BE2C (cell line): ENCODE data around the gene OR4E2.
"Not testable (repeated sequence)": the region's sequence is repeated elsewhere in the genome, so short reads cannot be mapped to it uniquely, and the experiment has no call there.

Experiments
- DNase-seq: peaks from one replicate; pipeline ENCODE4 v3.0.0-alpha.2; 2020
- H3K27me3 ChIP-seq: fragments of 250-450 bp; sonication (Bioruptor Pico); 2 replicates; pipeline ENCODE4 v1.5.1; 2020; ENCODE audit warnings: mild to moderate bottlenecking
- H3K36me3 ChIP-seq: fragments of 250-450 bp; sonication (Bioruptor Pico); 2 replicates; pipeline ENCODE4 v1.5.1; 2020; ENCODE audit warnings: mild to moderate bottlenecking
- H3K4me1 ChIP-seq: fragments of 250-450 bp; sonication (Bioruptor Pico); 2 replicates; pipeline ENCODE4 v1.5.1; 2020
- H3K4me3 ChIP-seq: 2 replicates; pipeline ENCODE4 v1.5.1; 2011; ENCODE audit warnings: low read depth, low read length
- H3K9me3 ChIP-seq: fragments of 250-450 bp; sonication (Bioruptor Pico); 2 replicates; pipeline ENCODE4 v1.5.1; 2020
- TF ChIP-seq, protein P1 (sequence below): IDR thresholded peaks from 2 replicates; pipeline ENCODE4 v1.5.1; 2012; ENCODE audit warnings: mild to moderate bottlenecking, low read depth, low read length

Gene OR4E2

DNA sequence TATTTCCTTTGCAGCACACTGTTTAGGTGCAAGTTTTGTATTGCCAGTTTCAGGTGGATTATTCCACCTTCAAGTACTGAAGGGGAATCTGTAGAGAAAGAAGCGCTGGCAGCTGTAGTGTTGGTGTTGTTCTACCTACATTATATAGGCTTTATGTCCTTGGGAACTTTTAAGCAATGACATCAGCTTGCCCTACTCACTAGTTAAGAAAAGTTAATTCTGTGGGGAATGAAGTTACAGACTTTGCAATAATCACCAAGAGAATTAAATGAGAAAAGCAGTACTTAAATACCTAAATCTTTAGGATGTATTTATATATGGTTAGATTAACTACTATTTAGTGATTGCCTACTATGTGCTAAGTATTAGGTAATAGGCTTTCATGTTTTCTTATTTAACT, 20.1 kb downstream of the OR4E2 start, which contains the start of gene OR4E1:
OR4E1 (minus strand) TSS at position 101 of the 400 bp plus-strand sequence. CDS start 2,883 bp downstream, outside the sequence.
- H3K9me3 ChIP-seq = no peaks in the 10 kb centered on the region
- TF ChIP-seq, protein P1, sequence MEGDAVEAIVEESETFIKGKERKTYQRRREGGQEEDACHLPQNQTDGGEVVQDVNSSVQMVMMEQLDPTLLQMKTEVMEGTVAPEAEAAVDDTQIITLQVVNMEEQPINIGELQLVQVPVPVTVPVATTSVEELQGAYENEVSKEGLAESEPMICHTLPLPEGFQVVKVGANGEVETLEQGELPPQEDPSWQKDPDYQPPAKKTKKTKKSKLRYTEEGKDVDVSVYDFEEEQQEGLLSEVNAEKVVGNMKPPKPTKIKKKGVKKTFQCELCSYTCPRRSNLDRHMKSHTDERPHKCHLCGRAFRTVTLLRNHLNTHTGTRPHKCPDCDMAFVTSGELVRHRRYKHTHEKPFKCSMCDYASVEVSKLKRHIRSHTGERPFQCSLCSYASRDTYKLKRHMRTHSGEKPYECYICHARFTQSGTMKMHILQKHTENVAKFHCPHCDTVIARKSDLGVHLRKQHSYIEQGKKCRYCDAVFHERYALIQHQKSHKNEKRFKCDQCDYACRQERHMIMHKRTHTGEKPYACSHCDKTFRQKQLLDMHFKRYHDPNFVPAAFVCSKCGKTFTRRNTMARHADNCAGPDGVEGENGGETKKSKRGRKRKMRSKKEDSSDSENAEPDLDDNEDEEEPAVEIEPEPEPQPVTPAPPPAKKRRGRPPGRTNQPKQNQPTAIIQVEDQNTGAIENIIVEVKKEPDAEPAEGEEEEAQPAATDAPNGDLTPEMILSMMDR = no peak
- no peaks in the 10 kb centered on the region for H3K36me3 ChIP-seq
- no peaks in the 10 kb centered on the region for H3K4me1 ChIP-seq
- H3K27me3 ChIP-seq = peaks cover 34% of the 10 kb centered on the region
- DNase-seq = no peak
- no peak within 1 kb of the TSS for H3K4me3 ChIP-seq

DNA sequence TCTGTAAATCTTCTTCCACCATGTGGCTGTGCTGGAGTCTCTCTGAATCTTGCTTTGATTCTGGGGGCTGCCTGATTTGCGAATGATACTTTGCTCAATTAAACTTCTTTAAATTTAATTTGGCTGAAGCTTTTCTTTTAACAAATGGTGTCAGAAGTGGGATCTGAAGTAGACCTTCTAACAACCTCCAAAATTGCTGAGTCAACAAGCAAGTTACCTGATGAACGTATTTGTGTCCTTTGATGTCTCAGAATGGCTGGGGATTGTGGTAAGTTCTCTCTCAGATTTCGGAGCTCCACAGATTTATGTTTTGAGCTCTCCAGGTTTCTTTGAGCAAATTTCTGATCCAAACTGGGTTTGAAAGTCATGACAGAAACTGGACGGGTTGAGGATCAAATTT, 21.9 kb downstream of the OR4E2 start:
- no peak overlapping the region for H3K4me3 ChIP-seq
- TF ChIP-seq, protein P1 = no peak
- no peaks in the 10 kb centered on the region for H3K36me3 ChIP-seq

DNA sequence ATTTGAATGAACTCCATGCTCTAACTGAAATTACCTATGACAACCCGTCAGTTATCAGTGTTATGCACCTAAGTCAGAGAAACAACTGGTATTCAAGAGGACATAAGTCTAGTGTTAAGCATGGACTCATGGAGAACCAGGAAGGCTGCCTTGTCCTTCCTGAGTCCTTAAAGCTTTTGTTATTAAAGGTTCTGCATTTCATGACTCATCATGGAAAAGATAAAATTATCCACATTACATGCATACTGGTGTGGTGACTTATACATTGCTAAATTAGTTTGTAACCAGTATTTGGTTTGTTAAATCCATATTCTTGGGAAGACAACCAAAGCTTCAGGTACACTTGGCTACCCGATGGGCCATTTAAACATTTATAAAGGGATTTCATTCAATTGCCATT, 26.4 kb downstream of the OR4E2 start:
- H3K4me3 ChIP-seq = no peak overlapping the region
- no peak for DNase-seq
- no peaks in the 10 kb centered on the region for H3K36me3 ChIP-seq
- TF ChIP-seq, protein P1 = no peak
- H3K9me3 ChIP-seq = no peaks in the 10 kb centered on the region
- peaks cover 9% of the 10 kb centered on the region for H3K27me3 ChIP-seq
- no peaks in the 10 kb centered on the region for H3K4me1 ChIP-seq

More for the DNA sequence above, 21.9 kb downstream of the OR4E2 start:
- H3K4me1 ChIP-seq = no peaks in the 10 kb centered on the region
- DNase-seq = no peak
- no peaks in the 10 kb centered on the region for H3K9me3 ChIP-seq
- peaks cover 34% of the 10 kb centered on the region for H3K27me3 ChIP-seq

DNA sequence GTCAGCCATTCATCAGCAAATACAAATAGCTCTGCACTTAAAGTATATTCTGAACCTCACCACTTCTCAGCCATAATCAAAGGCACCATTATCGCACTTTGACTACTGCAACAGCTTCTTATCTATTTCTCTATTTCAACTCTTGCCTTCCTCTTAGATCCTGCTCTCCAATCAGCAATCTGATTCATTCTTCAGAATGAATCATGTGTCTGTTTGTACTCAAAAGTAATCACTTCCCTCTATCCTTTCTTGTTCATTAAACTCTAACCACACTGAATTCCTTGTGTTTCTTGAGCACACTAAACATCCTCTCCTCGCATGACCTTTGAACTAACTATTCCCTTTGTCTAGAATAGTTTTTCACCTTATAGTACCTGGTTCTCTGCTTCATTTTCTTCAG, 32.8 kb downstream of the OR4E2 start:
- DNase-seq = no peak
- Histone ChIP-seq H3K4me3 (no peak overlapping the region), H3K36me3 (no peaks in the 10 kb centered on the region), H3K27me3 (no peaks in the 10 kb centered on the region; the same call in 1 of the 2 replicates), H3K4me1 (no peaks in the 10 kb centered on the region), H3K9me3 (no peaks in the 10 kb centered on the region)
- TF ChIP-seq, protein P1 = no peak

DNA sequence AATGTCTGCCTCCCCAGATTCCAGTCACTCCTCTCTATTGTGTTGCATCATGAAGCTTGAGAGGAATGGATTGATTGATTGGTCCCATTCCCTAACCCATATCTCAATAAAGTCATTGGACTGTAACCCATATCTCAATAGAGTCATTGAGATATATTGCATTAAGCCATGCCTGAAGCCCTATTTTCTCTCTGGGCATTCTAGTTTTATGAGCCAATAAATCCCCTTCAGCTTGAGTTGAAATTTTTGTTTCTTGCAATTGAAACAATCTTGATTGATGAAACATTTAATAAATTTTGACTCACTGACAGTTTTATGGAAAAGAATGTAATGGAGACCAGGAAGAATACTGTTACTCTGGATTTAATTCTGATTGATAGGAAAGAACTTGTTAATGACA, 40.8 kb downstream of the OR4E2 start:
- H3K4me3 ChIP-seq = no peak overlapping the region
- H3K36me3 ChIP-seq = no peaks in the 10 kb centered on the region
- no peak for DNase-seq
- no peaks in the 10 kb centered on the region for H3K9me3 ChIP-seq
- TF ChIP-seq, protein P1 = no peak
- H3K27me3 ChIP-seq = no peaks in the 10 kb centered on the region
- no peaks in the 10 kb centered on the region for H3K4me1 ChIP-seq

DNA sequence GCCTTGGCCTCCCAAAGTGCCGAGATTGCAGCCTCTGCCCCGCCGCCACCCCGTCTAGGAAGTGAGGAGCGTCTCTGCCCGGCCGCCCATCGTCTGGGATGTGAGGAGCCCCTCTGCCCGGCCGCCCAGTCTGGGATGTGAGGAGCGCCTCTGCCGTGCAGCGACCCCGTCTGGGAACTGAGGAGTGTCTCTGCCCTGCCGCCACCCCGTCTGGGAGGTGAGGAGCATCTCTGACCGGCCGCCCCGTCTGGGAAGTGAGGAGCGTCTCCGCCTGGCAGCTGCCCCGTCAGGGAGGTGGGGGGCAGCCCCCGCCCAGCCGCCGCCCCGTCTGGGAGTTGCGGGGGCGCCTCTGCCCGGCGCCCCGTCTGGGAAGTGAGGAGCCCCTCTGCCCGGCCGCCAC, 44.0 kb downstream of the OR4E2 start:
- not testable (repeated sequence) for H3K36me3 ChIP-seq, H3K4me3 ChIP-seq, H3K9me3 ChIP-seq, DNase-seq, H3K4me1 ChIP-seq, H3K27me3 ChIP-seq

DNA sequence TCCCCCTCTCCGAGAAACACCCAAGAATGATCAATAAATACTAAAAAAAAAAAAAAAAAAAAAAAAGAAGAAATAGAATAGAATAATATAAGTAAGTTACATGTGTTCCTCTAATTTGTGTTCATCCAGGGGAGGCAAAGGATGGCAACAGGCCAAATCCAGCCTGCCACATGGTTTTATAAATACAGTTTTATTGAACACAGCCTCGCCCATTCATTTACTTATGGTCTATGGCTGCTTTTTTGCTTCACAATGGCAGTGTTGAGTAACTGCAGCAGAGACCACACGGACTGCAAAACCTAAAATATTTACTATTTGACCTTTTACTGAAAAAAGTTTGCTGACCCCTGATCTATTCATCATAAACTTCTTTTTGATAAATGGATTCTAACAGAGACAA, 44.9 kb downstream of the OR4E2 start:
- H3K4me1 ChIP-seq, H3K9me3 ChIP-seq, H3K4me3 ChIP-seq, DNase-seq, H3K36me3 ChIP-seq, H3K27me3 ChIP-seq: not testable (repeated sequence)
